ENCODE data around the gene WFIKKN2. TPM values are rescaled to one million over a fixed set of nuclear protein-coding genes. Genes with fewer than 3 reads are reported as not detected.

The WFIKKN2 gene
- total RNA-seq, 1 donor from 2014 or later, result not detected

- Mint-ChIP-seq H3K36me3 (peaks cover 11% of the 10 kb centered on the region), H3K9me3 (peaks cover 3% of the 10 kb centered on the region), H3K4me1 (peaks cover 39% of the 10 kb centered on the region), H3K27me3 (ENCODE audit: insufficient read depth, low read depth) (peaks cover 6% of the 10 kb centered on the region), H3K27ac (peak overlapping the region; percentile 99), H3K4me3 (peak overlapping the region; percentile 100)
- peak overlapping the region; percentile 77 for H3K9ac ChIP-seq
- peaks cover 63% of the 10 kb centered on the region for H3K79me2 ChIP-seq (ENCODE audit: low read depth)
- no peak overlapping the region for H2AFZ ChIP-seq (replicated peaks)
- no peaks in the 10 kb centered on the region for H3K9me3 ChIP-seq (ENCODE audit: low read depth)
- DNase-seq (ENCODE audit: low spot score), result peak; percentile 40
- H3K27me3 ChIP-seq, result no peaks in the 10 kb centered on the region
- H4K20me1 ChIP-seq (ENCODE audit: low read depth), result peaks cover 47% of the 10 kb centered on the region
- peak overlapping the region; percentile 92 for H3K27ac ChIP-seq
- H3F3A ChIP-seq (ENCODE audit: low read depth), result peaks cover 73% of the 10 kb centered on the region
- H3K4me3 ChIP-seq, result peak overlapping the region; percentile 94
- peak overlapping the region; percentile 98 for H3K4me2 ChIP-seq
- TF ChIP-seq EZH2 (IDR thresholded peaks at IDR 0.05) (no peak), CTCF (IDR thresholded peaks at IDR 0.05) (peak; percentile 3), EZH2phosphoT487 (IDR thresholded peaks at IDR 0.05) (no peak)
- H3K36me3 ChIP-seq, result peaks cover 17% of the 10 kb centered on the region
- H3K4me1 ChIP-seq, result peaks cover 34% of the 10 kb centered on the region
These were observed 29.3 kb downstream of the WFIKKN2 start for GRCh38 chr17:50864747-50865059.

- peaks cover 17% of the 10 kb centered on the region for H3K36me3 ChIP-seq
- Mint-ChIP-seq H3K4me1 (peaks cover 39% of the 10 kb centered on the region), H3K27ac (peak overlapping the region; percentile 99), H3K4me3 (peak overlapping the region; percentile 100), H3K36me3 (peaks cover 11% of the 10 kb centered on the region), H3K27me3 (ENCODE audit: insufficient read depth, low read depth) (peaks cover 6% of the 10 kb centered on the region), H3K9me3 (peaks cover 3% of the 10 kb centered on the region)
- peaks cover 47% of the 10 kb centered on the region for H4K20me1 ChIP-seq (ENCODE audit: low read depth)
- H3K27me3 ChIP-seq, result no peaks in the 10 kb centered on the region
- H3K79me2 ChIP-seq (ENCODE audit: low read depth), result peaks cover 63% of the 10 kb centered on the region
- H2AFZ ChIP-seq (replicated peaks), result no peak overlapping the region
- H3K4me1 ChIP-seq, result peaks cover 34% of the 10 kb centered on the region
- H3K4me2 ChIP-seq, result peak overlapping the region; percentile 98
- TF ChIP-seq EZH2phosphoT487 (IDR thresholded peaks at IDR 0.05), result no peak
- no peak for TF ChIP-seq EZH2 (IDR thresholded peaks at IDR 0.05)
- TF ChIP-seq CTCF (IDR thresholded peaks at IDR 0.05), result no peak
- no peaks in the 10 kb centered on the region for H3K9me3 ChIP-seq (ENCODE audit: low read depth)
- peak overlapping the region; percentile 77 for H3K9ac ChIP-seq
- peak overlapping the region; percentile 94 for H3K4me3 ChIP-seq
- peak; percentile 82 for DNase-seq (ENCODE audit: low spot score)
- H3K27ac ChIP-seq, result peak overlapping the region; percentile 92
- peaks cover 73% of the 10 kb centered on the region for H3F3A ChIP-seq (ENCODE audit: low read depth)
These were observed 29.9 kb downstream of the WFIKKN2 start for GRCh38 chr17:50865060-50865867.

- Histone ChIP-seq H2AFZ (replicated peaks) (no peak overlapping the region), H3K4me1 (peaks cover 34% of the 10 kb centered on the region), H3K27me3 (no peaks in the 10 kb centered on the region), H3K4me2 (peak overlapping the region; percentile 98), H3K9me3 (ENCODE audit: low read depth) (no peaks in the 10 kb centered on the region), H3K9ac (peak overlapping the region; percentile 77), H3K4me3 (peak overlapping the region; percentile 94), H4K20me1 (ENCODE audit: low read depth) (peaks cover 45% of the 10 kb centered on the region), H3K79me2 (ENCODE audit: low read depth) (peaks cover 63% of the 10 kb centered on the region), H3F3A (ENCODE audit: low read depth) (peaks cover 71% of the 10 kb centered on the region), H3K27ac (peak overlapping the region; percentile 92), H3K36me3 (peaks cover 17% of the 10 kb centered on the region)
- H3K4me3 Mint-ChIP-seq, result peak overlapping the region; percentile 84
- no peak overlapping the region for H3K27ac Mint-ChIP-seq
- TF ChIP-seq CTCF (IDR thresholded peaks at IDR 0.05), result no peak
- no peak for TF ChIP-seq EZH2phosphoT487 (IDR thresholded peaks at IDR 0.05)
- TF ChIP-seq EZH2 (IDR thresholded peaks at IDR 0.05), result no peak
- no peak for DNase-seq (ENCODE audit: low spot score)
- peaks cover 39% of the 10 kb centered on the region for H3K4me1 Mint-ChIP-seq
- H3K27me3 Mint-ChIP-seq (ENCODE audit: insufficient read depth, low read depth), result peaks cover 6% of the 10 kb centered on the region
- H3K9me3 Mint-ChIP-seq, result peaks cover 3% of the 10 kb centered on the region
- H3K36me3 Mint-ChIP-seq, result peaks cover 11% of the 10 kb centered on the region
These were observed 30.5 kb downstream of the WFIKKN2 start for GRCh38 chr17:50865868-50866260.

Data from neural progenitor cell (in vitro differentiated cells).